ENCODE measurements around the gene DEFB126. TPM values are rescaled to one million over a fixed set of nuclear protein-coding genes. Genes with fewer than 3 reads are reported as not detected.

The DEFB126 gene
- total and polyA plus RNA-seq, 2 donors from 2014 or later, result not detected

DNA sequence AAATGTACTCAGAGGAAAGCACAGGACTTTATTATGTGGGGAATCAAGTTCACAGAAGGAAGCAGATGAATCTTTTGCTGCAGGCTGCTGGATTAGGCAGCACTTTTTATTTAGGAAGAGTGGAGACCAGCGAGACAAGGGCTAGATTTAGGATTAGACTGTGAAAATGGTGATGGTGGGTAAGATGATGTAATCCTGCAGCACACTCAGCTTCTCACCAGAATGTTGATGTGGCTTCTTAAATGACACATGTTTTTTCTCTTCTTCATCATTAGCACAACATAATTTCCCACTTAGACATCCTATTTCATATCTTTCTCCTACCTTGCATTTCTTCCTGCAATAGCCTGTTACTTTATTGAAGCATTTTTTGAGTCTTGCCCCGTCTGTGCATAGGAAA, 45.3 kb downstream of the DEFB126 start:
- Histone ChIP-seq H3K4me1 (ENCODE audit: control insufficient read depth in 2 of 3, insufficient read depth in 2 of 3, low read depth in 1 of 3, low read length in 3 of 3) (no peaks in the 10 kb centered on the region), H3K9ac (ENCODE audit: low read length in 3 of 3) (no peak overlapping the region), H3K27ac (ENCODE audit: low read depth in 2 of 2, low read length in 2 of 2) (no peak overlapping the region), H3K4me3 (ENCODE audit: low read length in 3 of 3) (no peak overlapping the region), H3K9me3 (ENCODE audit: control insufficient read depth in 2 of 3, insufficient read depth in 1 of 3, low read length in 3 of 3) (no peaks in the 10 kb centered on the region), H3K36me3 (ENCODE audit: control insufficient read depth in 2 of 3, insufficient read depth in 3 of 3, low read length in 3 of 3) (no peaks in the 10 kb centered on the region), H3K27me3 (ENCODE audit: control insufficient read depth, insufficient read depth, low read length) (no peaks in the 10 kb centered on the region)
- FAIRE-seq, result no peak
- no peak for DNase-seq
- intact Hi-C loops (cut with DNase I), result no loop called here
- TF ChIP-seq, protein P1, sequence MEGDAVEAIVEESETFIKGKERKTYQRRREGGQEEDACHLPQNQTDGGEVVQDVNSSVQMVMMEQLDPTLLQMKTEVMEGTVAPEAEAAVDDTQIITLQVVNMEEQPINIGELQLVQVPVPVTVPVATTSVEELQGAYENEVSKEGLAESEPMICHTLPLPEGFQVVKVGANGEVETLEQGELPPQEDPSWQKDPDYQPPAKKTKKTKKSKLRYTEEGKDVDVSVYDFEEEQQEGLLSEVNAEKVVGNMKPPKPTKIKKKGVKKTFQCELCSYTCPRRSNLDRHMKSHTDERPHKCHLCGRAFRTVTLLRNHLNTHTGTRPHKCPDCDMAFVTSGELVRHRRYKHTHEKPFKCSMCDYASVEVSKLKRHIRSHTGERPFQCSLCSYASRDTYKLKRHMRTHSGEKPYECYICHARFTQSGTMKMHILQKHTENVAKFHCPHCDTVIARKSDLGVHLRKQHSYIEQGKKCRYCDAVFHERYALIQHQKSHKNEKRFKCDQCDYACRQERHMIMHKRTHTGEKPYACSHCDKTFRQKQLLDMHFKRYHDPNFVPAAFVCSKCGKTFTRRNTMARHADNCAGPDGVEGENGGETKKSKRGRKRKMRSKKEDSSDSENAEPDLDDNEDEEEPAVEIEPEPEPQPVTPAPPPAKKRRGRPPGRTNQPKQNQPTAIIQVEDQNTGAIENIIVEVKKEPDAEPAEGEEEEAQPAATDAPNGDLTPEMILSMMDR (IDR thresholded peaks at IDR 0.05; ENCODE audit: borderline replicate concordance, extremely low read depth, insufficient read depth), result no peak

DNA sequence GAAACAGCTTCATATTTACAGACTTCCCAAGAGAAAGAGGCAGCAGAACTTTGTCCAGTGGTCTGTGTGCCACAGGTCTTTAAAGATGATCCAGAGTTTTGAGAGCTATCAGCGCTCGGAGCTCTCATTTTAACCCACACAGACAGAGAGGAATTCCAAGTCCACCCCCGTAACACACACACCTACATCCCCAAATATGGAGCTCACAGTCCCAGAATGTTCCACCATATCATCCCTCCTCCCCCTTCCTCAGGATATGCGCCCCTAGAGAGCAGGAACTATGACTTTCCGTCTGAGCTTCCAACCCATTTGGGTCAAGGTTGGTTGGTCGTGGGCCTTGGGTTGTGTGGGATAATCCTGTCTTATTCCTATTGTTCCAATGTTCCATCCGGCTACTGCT, 47.2 kb downstream of the DEFB126 start, which contains the start of gene DEFB128:
Gene DEFB128 (minus strand): TSS at position 101 of the 400 bp plus-strand sequence. CDS start 88 bp downstream, at position 13.
- H3K4me3 ChIP-seq (ENCODE audit: low read length in 3 of 3), result no peak within 1 kb of the TSS
- no peak for FAIRE-seq
- no peaks in the 10 kb centered on the region for H3K9me3 ChIP-seq (ENCODE audit: control insufficient read depth in 2 of 3, insufficient read depth in 1 of 3, low read length in 3 of 3)
- H3K27ac ChIP-seq (ENCODE audit: low read depth in 2 of 2, low read length in 2 of 2), result no peak within 1 kb of the TSS
- H3K36me3 ChIP-seq (ENCODE audit: control insufficient read depth in 2 of 3, insufficient read depth in 3 of 3, low read length in 3 of 3), result no peaks in the 10 kb centered on the region
- no peaks in the 10 kb centered on the region for H3K4me1 ChIP-seq (ENCODE audit: control insufficient read depth in 2 of 3, insufficient read depth in 2 of 3, low read depth in 1 of 3, low read length in 3 of 3)
- DNase-seq, result no peak
- intact Hi-C loops (cut with DNase I), result no loop called here
- no peaks in the 10 kb centered on the region for H3K27me3 ChIP-seq (ENCODE audit: control insufficient read depth, insufficient read depth, low read length)
- H3K9ac ChIP-seq (ENCODE audit: low read length in 3 of 3), result no peak within 1 kb of the TSS
- TF ChIP-seq, protein P1 (IDR thresholded peaks at IDR 0.05; ENCODE audit: borderline replicate concordance, extremely low read depth, insufficient read depth), result no peak

Other genes starting within 250 kb of the DEFB126 start
- not detected for gene DEFB125, start 54.9 kb upstream of the DEFB126 start, total RNA-seq
- gene DEFB125, start 54.9 kb upstream of the DEFB126 start, polyA plus RNA-seq (ENCODE audit: insufficient read depth, low read depth, low replicate concordance), result not detected
- not detected for gene DEFB127, start 14.9 kb downstream of the DEFB126 start, total RNA-seq
- not detected for gene DEFB127, start 14.9 kb downstream of the DEFB126 start, polyA plus RNA-seq (ENCODE audit: insufficient read depth, low read depth, low replicate concordance)
- not detected for gene DEFB128, start 47.1 kb downstream of the DEFB126 start, total RNA-seq
- not detected for gene DEFB128, start 47.1 kb downstream of the DEFB126 start, polyA plus RNA-seq (ENCODE audit: insufficient read depth, low read depth, low replicate concordance)
- not detected for gene DEFB129, start 84.7 kb downstream of the DEFB126 start, total RNA-seq
- not detected for gene DEFB129, start 84.7 kb downstream of the DEFB126 start, polyA plus RNA-seq (ENCODE audit: insufficient read depth, low read depth, low replicate concordance)
- gene DEFB132, start 115.1 kb downstream of the DEFB126 start, total RNA-seq, result not detected
- gene DEFB132, start 115.1 kb downstream of the DEFB126 start, polyA plus RNA-seq (ENCODE audit: insufficient read depth, low read depth, low replicate concordance), result 0.24 TPM
- gene C20orf96, start 148.2 kb downstream of the DEFB126 start, total RNA-seq, result 9.4 TPM
- 12.5 TPM for gene C20orf96, start 148.2 kb downstream of the DEFB126 start, polyA plus RNA-seq (ENCODE audit: insufficient read depth, low read depth, low replicate concordance)
- 16.4 TPM for gene ZCCHC3, start 155.0 kb downstream of the DEFB126 start, total RNA-seq
- 12.8 TPM for gene ZCCHC3, start 155.0 kb downstream of the DEFB126 start, polyA plus RNA-seq (ENCODE audit: insufficient read depth, low read depth, low replicate concordance)
- 12.7 TPM for gene SOX12, start 183.0 kb downstream of the DEFB126 start, total RNA-seq
- 11.3 TPM for gene SOX12, start 183.0 kb downstream of the DEFB126 start, polyA plus RNA-seq (ENCODE audit: insufficient read depth, low read depth, low replicate concordance)
- gene NRSN2, start 204.5 kb downstream of the DEFB126 start, total RNA-seq, result 48.1 TPM
- gene NRSN2, start 204.5 kb downstream of the DEFB126 start, polyA plus RNA-seq (ENCODE audit: insufficient read depth, low read depth, low replicate concordance), result 50.0 TPM
- gene TRIB3, start 238.2 kb downstream of the DEFB126 start, total RNA-seq, result 11.6 TPM
- gene TRIB3, start 238.2 kb downstream of the DEFB126 start, polyA plus RNA-seq (ENCODE audit: insufficient read depth, low read depth, low replicate concordance), result 4.3 TPM